Chondrocyte (in vitro differentiated cells): ENCODE data around the gene CCDC188. TPM values are rescaled to one million over a fixed set of nuclear protein-coding genes. Genes with fewer than 3 reads are reported as not detected.

Source experiments
- DNase-seq: peaks from one replicate; pipeline ENCODE4 v3.0.0; 2021; ENCODE audit warnings: mixed read lengths, low spot score
- H3K27ac Mint-ChIP-seq: one replicate; pipeline ENCODE4 v1.8.0; 2021; ENCODE audit warnings: mild to moderate bottlenecking, moderate library complexity, mixed read lengths; ENCODE audit not compliant: unreplicated experiment
- H3K27me3 Mint-ChIP-seq: 2 replicates; pipeline ENCODE4 v1.8.0; 2021; ENCODE audit warnings: low read depth, mixed read lengths
- H3K36me3 Mint-ChIP-seq: 2 replicates; pipeline ENCODE4 v1.8.0; 2021; ENCODE audit warnings: low read depth, mixed read lengths
- H3K4me1 Mint-ChIP-seq: 2 replicates; pipeline ENCODE4 v1.8.0; 2021; ENCODE audit warnings: low read depth, mild to moderate bottlenecking, mixed read lengths
- H3K4me3 Mint-ChIP-seq: one replicate; pipeline ENCODE4 v1.8.0; 2021; ENCODE audit warnings: mild to moderate bottlenecking, moderate library complexity, mixed read lengths; ENCODE audit not compliant: unreplicated experiment
- H3K9me3 Mint-ChIP-seq: 2 replicates; pipeline ENCODE4 v1.8.0; 2021; ENCODE audit warnings: low read depth, mixed read lengths
- CTCF ChIP-seq: fragments of 200-600 bp; sonication (generic); IDR thresholded peaks from 2 replicates; pipeline ENCODE4 v1.5.0; 2021; ENCODE audit warnings: antibody characterized with exemption, mild to moderate bottlenecking, moderate library complexity
- total RNA-seq: library from RNA; stranded (reverse); gene quantifications from 3 replicates; pipeline ENCODE4 v1.2.1, GENCODE V29; 2021

The CCDC188 gene
- total RNA-seq, 1 donor from 2014 or later = 5.3 TPM

GRCh38 chr22:20159076-20159475 lies 8.2 kb upstream of the CCDC188 start:
- H3K27ac Mint-ChIP-seq = no peak overlapping the region
- peaks cover 6% of the 10 kb centered on the region for H3K4me1 Mint-ChIP-seq
- H3K36me3 Mint-ChIP-seq = no peaks in the 10 kb centered on the region
- H3K27me3 Mint-ChIP-seq = no peaks in the 10 kb centered on the region
- DNase-seq = no peak
- TF ChIP-seq CTCF = no peak
- no peak overlapping the region for H3K4me3 Mint-ChIP-seq
- no peaks in the 10 kb centered on the region for H3K9me3 Mint-ChIP-seq

GRCh38 chr22:20158391-20159036 lies 7.7 kb upstream of the CCDC188 start:
- peaks cover 11% of the 10 kb centered on the region for H3K4me1 Mint-ChIP-seq
- no peaks in the 10 kb centered on the region for H3K9me3 Mint-ChIP-seq
- TF ChIP-seq CTCF = no peak
- no peak overlapping the region for H3K4me3 Mint-ChIP-seq
- no peaks in the 10 kb centered on the region for H3K36me3 Mint-ChIP-seq
- H3K27me3 Mint-ChIP-seq = no peaks in the 10 kb centered on the region
- no peak overlapping the region for H3K27ac Mint-ChIP-seq
- no peak for DNase-seq

GRCh38 chr22:20157430-20158183 lies 6.8 kb upstream of the CCDC188 start:
- Mint-ChIP-seq H3K4me3 (no peak overlapping the region), H3K9me3 (no peaks in the 10 kb centered on the region), H3K27me3 (no peaks in the 10 kb centered on the region), H3K36me3 (no peaks in the 10 kb centered on the region), H3K4me1 (peaks cover 12% of the 10 kb centered on the region), H3K27ac (no peak overlapping the region)
- DNase-seq = no peak
- no peak for TF ChIP-seq CTCF

GRCh38 chr22:20156611-20157429 lies 6.0 kb upstream of the CCDC188 start:
- peak; percentile 97 for TF ChIP-seq CTCF
- H3K36me3 Mint-ChIP-seq = no peaks in the 10 kb centered on the region
- no peak overlapping the region for H3K4me3 Mint-ChIP-seq
- H3K27me3 Mint-ChIP-seq = no peaks in the 10 kb centered on the region
- no peak overlapping the region for H3K27ac Mint-ChIP-seq
- DNase-seq = no peak
- peaks cover 12% of the 10 kb centered on the region for H3K4me1 Mint-ChIP-seq
- no peaks in the 10 kb centered on the region for H3K9me3 Mint-ChIP-seq

- no peak for TF ChIP-seq CTCF
- no peak overlapping the region for H3K4me3 Mint-ChIP-seq
- peaks cover 12% of the 10 kb centered on the region for H3K4me1 Mint-ChIP-seq
- H3K27ac Mint-ChIP-seq = no peak overlapping the region
- DNase-seq = no peak
- no peaks in the 10 kb centered on the region for H3K36me3 Mint-ChIP-seq
- H3K27me3 Mint-ChIP-seq = no peaks in the 10 kb centered on the region
- H3K9me3 Mint-ChIP-seq = no peaks in the 10 kb centered on the region
Measured at GRCh38 chr22:20156042-20156389, 5.2 kb upstream of the CCDC188 start.
